K562 (cell line): Measurements from ENCODE around the gene APP. TPM values are rescaled to one million over a fixed set of nuclear protein-coding genes. Genes with fewer than 3 reads are reported as not detected.

Source experiments
- ATAC-seq: fragments of 200-7000 bp; cut with Tn5 transposase; 3 replicates; pipeline ENCODE4 v1.9.1; 2020; ENCODE audit warnings: moderate library complexity
- BruUV-seq: library from RNA; stranded (reverse); fragments of 400-500 nt; replicated peaks from 2 replicates; lab custom pipeline; 2021; lab: Mats Ljungman, UMichigan
- CTCF ChIA-PET: fragments of 300-600 bp; formaldehyde crosslinking; extraction: SDS; loops from one replicate; lab custom pipeline; 2021; ENCODE audit warnings: low intra/inter-chr PET ratio; lab: Yijun Ruan, JAX
- POLR2A ChIA-PET: fragments of 300-600, 350-650 bp; sonication (Branson Sonifier 250); formaldehyde crosslinking; extraction: SDS; loops from one replicate; lab custom pipeline; 2021; ENCODE audit warnings: antibody characterized with exemption, inconsistent platforms; lab: Yijun Ruan, JAX
- DNase-seq, 4 experiments: peaks; one replicate each; pipeline versions ENCODE4 v3.0.0 to v3.0.0-alpha.2; 2011 to 2018; ENCODE audit warnings: low spot score in 3 of 4, mixed read lengths in 3 of 4; ENCODE audit errors: extremely low read depth in 1 of 4
- FAIRE-seq: peaks from 2 replicates; lab custom pipeline; 2011; peaks lifted over from hg19 to GRCh38; lab: Jason Lieb, UNC
- H2AFZ ChIP-seq: 2 replicates; pipeline ENCODE4 v1.6.0; 2011; ENCODE audit warnings: low read depth, low read length, control low read depth, inconsistent platforms
- H3K27ac ChIP-seq: fragments of 200-600 bp; 3 replicates; pipeline ENCODE4 v1.8.0; 2011; ENCODE audit warnings: low read depth, mild to moderate bottlenecking, control low read depth, inconsistent platforms, low read length, moderate library complexity, mixed read lengths; ENCODE audit errors: extremely low read depth
- H3K27me3 ChIP-seq, 2 experiments: fragments of 300-600 bp in 1 of 2; 2 replicates in 1 of 2; 3 replicates in 1 of 2; pipeline versions ENCODE4 v1.6.0 to v1.8.0; 2011; ENCODE audit warnings: inconsistent platforms in 2 of 2, low read length in 2 of 2, mild to moderate bottlenecking in 1 of 2, mixed read lengths in 1 of 2, moderate library complexity in 1 of 2; ENCODE audit not compliant: control insufficient read depth in 2 of 2, insufficient read depth in 2 of 2
- H3K36me3 ChIP-seq: fragments of 300-600 bp; 3 replicates; pipeline ENCODE4 v1.8.0; 2011; ENCODE audit warnings: mild to moderate bottlenecking, low read length, inconsistent platforms; ENCODE audit not compliant: control insufficient read depth, insufficient read depth
- H3K4me1 ChIP-seq, 2 experiments: fragments of 200-600 bp in 1 of 2; replicated peaks in 1 of 2; 2 replicates in 1 of 2; 3 replicates in 1 of 2; pipeline versions ENCODE4 v1.5.1 to v1.8.0; 2011; ENCODE audit warnings: inconsistent platforms in 2 of 2, low read length in 2 of 2, mild to moderate bottlenecking in 1 of 2, mixed read lengths in 1 of 2, moderate library complexity in 1 of 2; ENCODE audit not compliant: control insufficient read depth in 2 of 2, insufficient read depth in 2 of 2
- H3K4me2 ChIP-seq: 2 replicates; pipeline ENCODE4 v1.6.1; 2011; ENCODE audit warnings: low read length, control low read depth, inconsistent platforms, mixed read lengths; ENCODE audit not compliant: insufficient read depth
- H3K4me3 ChIP-seq: fragments of 200-600 bp; sonication (generic), shearing (Covaris generic); 2 replicates; pipeline ENCODE4 v1.5.1; 2016; ENCODE audit warnings: control low read depth, inconsistent platforms
- H3K79me2 ChIP-seq: fragments of 200-600 bp; 3 replicates; pipeline ENCODE4 v1.8.0; 2011; ENCODE audit warnings: low read length, inconsistent platforms; ENCODE audit not compliant: control insufficient read depth, insufficient read depth
- H3K9ac ChIP-seq, 2 experiments: 2 replicates each; pipeline versions ENCODE4 v1.6.0 to v1.6.1; 2011; ENCODE audit warnings: low read depth in 2 of 2, low read length in 2 of 2, control low read depth in 1 of 2, inconsistent platforms in 1 of 2, mild to moderate bottlenecking in 1 of 2, mixed read lengths in 1 of 2; ENCODE audit not compliant: insufficient read depth in 1 of 2
- H3K9me1 ChIP-seq: one replicate; pipeline ENCODE4 v1.6.0; 2011; ENCODE audit warnings: inconsistent platforms, mild to moderate bottlenecking, low read length, moderate library complexity; ENCODE audit not compliant: control insufficient read depth, insufficient read depth
- H3K9me3 ChIP-seq: replicated peaks from 2 replicates; pipeline ENCODE4 v1.5.1; 2011; ENCODE audit warnings: low read depth, low read length, inconsistent platforms; ENCODE audit not compliant: control insufficient read depth, insufficient read depth
- H4K20me1 ChIP-seq: replicated peaks from 2 replicates; pipeline ENCODE4 v1.6.1; 2011; ENCODE audit warnings: low read length, inconsistent platforms, mixed read lengths; ENCODE audit not compliant: control insufficient read depth, insufficient read depth
- ATF2 ChIP-seq: sonication (generic); formaldehyde crosslinking; IDR thresholded peaks from 2 replicates; pipeline ENCODE4 v1.8.1; 2022; ENCODE audit warnings: missing genetic modification reagents
- C11orf30 ChIP-seq: fragments of 450-650 bp; IDR thresholded peaks from 2 replicates; pipeline ENCODE4 v1.6.1; 2016; ENCODE audit warnings: low read depth, mild to moderate bottlenecking
- MYNN ChIP-seq, 2 experiments: sonication (generic); formaldehyde crosslinking in 1 of 2; IDR thresholded peaks; 2 replicates each; pipeline versions ENCODE4 v1.5.0 to v1.6.1; 2016 to 2020; ENCODE audit warnings: antibody characterized with exemption in 1 of 2, missing genetic modification reagents in 1 of 2
- WGBS: fragments of 100-300 bp; shearing (Covaris generic); methylation state at CpG from one replicate; pipeline ENCODE4 v1.1.6; 2016; ENCODE audit warnings: low coverage, mixed read lengths; ENCODE audit not compliant: insufficient coverage; ENCODE audit errors: missing lambda C conversion rate; 5-methylcytosine and 5-hydroxymethylcytosine counted together
- in situ Hi-C: fragments of 300-500 bp; cut with MboI; formaldehyde crosslinking; loops from 4 replicates; pipeline ENCODE4 v1.15.0; 2018; ENCODE audit warnings: inconsistent platforms, mixed read lengths
- intact Hi-C: fragments of 100-400 bp; cut with micrococcal nuclease; formaldehyde crosslinking; loops from 2 replicates; pipeline ENCODE4 v1.14.2; 2022
- polyA plus RNA-seq, 8 experiments: library from polyadenylated mRNA; depleted of rRNA in 4 of 8; stranded (reverse) in 5 of 8; unstranded in 3 of 8; fragments of >200 nt; fragmentation: Nextera tagmentation in 2 of 8; fragmentation: Illumina TruSeq in 1 of 8; extraction: Ambion mirVana in 2 of 8; extraction: Trizol in 1 of 8; gene quantifications; 2 replicates each; pipeline versions ENCODE4 v1.2.1 to v1.2.3, GENCODE V29; 2011 to 2014; ENCODE audit warnings: inconsistent platforms in 1 of 8, missing spikeins in 1 of 8
- total RNA-seq, 7 experiments: library from RNA; depleted of rRNA in 6 of 7; stranded (reverse); fragments of >200 nt in 6 of 7; fragmentation: Illumina TruSeq in 2 of 7; extraction: Trizol in 2 of 7; gene quantifications; 2 replicates each; pipeline versions ENCODE4 v1.2.1 to v1.2.3, GENCODE V29; 2011 to 2021; ENCODE audit warnings: low replicate concordance in 1 of 7
- TF ChIP-seq, protein P1 (sequence below): sonication (generic); formaldehyde crosslinking; IDR thresholded peaks from 2 replicates; pipeline ENCODE4 v1.8.0; 2022; ENCODE audit warnings: mild to moderate bottlenecking, missing genetic modification reagents
- TF ChIP-seq, protein P2 (sequence below): fragments of 200-400 bp; formaldehyde crosslinking; IDR thresholded peaks from 2 replicates; pipeline ENCODE4 v1.6.1; 2017; ENCODE audit warnings: mild to moderate bottlenecking, low read depth, low read length, moderate library complexity

APP gene
- total and polyA plus RNA-seq, 9 of the 15 experiments (the other 6 are each of a cell fraction or from before 2014, with no cell fraction given), result 0.01 to 1.5 (median 0.16) TPM; not detected in 5

GRCh38 chr21:25859235-25859929, 311.2 kb downstream of the APP start:
- Histone ChIP-seq H3K9me1 (no peaks in the 10 kb centered on the region), H3K4me1 (no peaks in the 10 kb centered on the region), H3K27ac (no peak overlapping the region), H3K4me3 (no peak overlapping the region), H3K27me3 (no peaks in the 10 kb centered on the region; a peak in 1 of 5 replicates), H3K79me2 (no peaks in the 10 kb centered on the region), H3K36me3 (no peaks in the 10 kb centered on the region), H2AFZ (no peak overlapping the region), H4K20me1 (no peaks in the 10 kb centered on the region), H3K9ac (no peak overlapping the region), H3K4me2 (no peak overlapping the region), H3K9me3 (no peaks in the 10 kb centered on the region)
- ChIA-PET POLR2A (interaction anchor here (0.6 kb wide), 1 partner anchor 33 kb away, joined by 3 read pairs; no protein-coding TSS in a partner anchor), CTCF (no interaction called here)
- TF ChIP-seq ATF2 (no peak), C11orf30 (no peak), MYNN (IDR thresholded peaks at IDR 0.05) (no peak), MYNN (CRISPR knock-in tag; IDR thresholded peaks at IDR 0.05) (no peak)
- TF ChIP-seq, protein P1, sequence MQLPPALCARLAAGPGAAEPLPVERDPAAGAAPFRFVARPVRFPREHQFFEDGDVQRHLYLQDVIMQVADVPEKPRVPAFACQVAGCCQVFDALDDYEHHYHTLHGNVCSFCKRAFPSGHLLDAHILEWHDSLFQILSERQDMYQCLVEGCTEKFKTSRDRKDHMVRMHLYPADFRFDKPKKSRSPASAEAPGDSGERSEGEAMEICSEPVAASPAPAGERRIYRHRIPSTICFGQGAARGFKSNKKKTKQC (CRISPR knock-in tag), result no peak
- TF ChIP-seq, protein P2, sequence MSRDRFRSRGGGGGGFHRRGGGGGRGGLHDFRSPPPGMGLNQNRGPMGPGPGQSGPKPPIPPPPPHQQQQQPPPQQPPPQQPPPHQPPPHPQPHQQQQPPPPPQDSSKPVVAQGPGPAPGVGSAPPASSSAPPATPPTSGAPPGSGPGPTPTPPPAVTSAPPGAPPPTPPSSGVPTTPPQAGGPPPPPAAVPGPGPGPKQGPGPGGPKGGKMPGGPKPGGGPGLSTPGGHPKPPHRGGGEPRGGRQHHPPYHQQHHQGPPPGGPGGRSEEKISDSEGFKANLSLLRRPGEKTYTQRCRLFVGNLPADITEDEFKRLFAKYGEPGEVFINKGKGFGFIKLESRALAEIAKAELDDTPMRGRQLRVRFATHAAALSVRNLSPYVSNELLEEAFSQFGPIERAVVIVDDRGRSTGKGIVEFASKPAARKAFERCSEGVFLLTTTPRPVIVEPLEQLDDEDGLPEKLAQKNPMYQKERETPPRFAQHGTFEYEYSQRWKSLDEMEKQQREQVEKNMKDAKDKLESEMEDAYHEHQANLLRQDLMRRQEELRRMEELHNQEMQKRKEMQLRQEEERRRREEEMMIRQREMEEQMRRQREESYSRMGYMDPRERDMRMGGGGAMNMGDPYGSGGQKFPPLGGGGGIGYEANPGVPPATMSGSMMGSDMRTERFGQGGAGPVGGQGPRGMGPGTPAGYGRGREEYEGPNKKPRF, result no peak
- in situ Hi-C loops (no loop called here), intact Hi-C loops (no loop called here)
- no TSS peak for BruUV-seq
- WGBS, result 1% methylated on average over 5 of the region's 5 CpGs
- FAIRE-seq (no peak), ATAC-seq (no peak), DNase-seq (no peak)
